GM12878 (cell line): ENCODE results near the gene IFT88. TPM values are rescaled to one million over a fixed set of nuclear protein-coding genes. Genes with fewer than 3 reads are reported as not detected.

Experiments used
- ATAC-seq: fragments of 200-7000 bp; cut with Tn5 transposase; 3 replicates; pipeline ENCODE4 v1.9.1; 2020; ENCODE audit warnings: mild to moderate bottlenecking, moderate library complexity
- BruUV-seq: library from RNA; stranded (reverse); fragments of 400-500 nt; replicated peaks from 2 replicates; lab custom pipeline; 2021; lab: Mats Ljungman, UMichigan
- CTCF ChIA-PET: fragments of 300-600 bp; sonication (Branson Sonifier 250); formaldehyde crosslinking; extraction: SDS; loops from one replicate; lab custom pipeline; 2021; ENCODE audit warnings: inconsistent platforms; lab: Yijun Ruan, JAX
- POLR2A ChIA-PET: fragments of 350-600 bp; formaldehyde crosslinking; extraction: SDS; loops from one replicate; lab custom pipeline; 2021; ENCODE audit warnings: inconsistent platforms; lab: Charles Lee
- RAD21 ChIA-PET: fragments of 300-600 bp; sonication (Branson Sonifier 250); formaldehyde crosslinking; loops from one replicate; lab custom pipeline; 2023; ENCODE audit warnings: antibody characterized with exemption; ENCODE audit not compliant: unreplicated experiment; lab: Charles Lee
- SMC1A ChIA-PET: fragments of 300-600 bp; sonication (Branson Sonifier 250); formaldehyde crosslinking; loops from one replicate; lab custom pipeline; 2023; ENCODE audit not compliant: unreplicated experiment, uncharacterized antibody; lab: Charles Lee
- DNase-seq: peaks from one replicate; pipeline ENCODE4 v3.0.0-alpha.2; 2011; ENCODE audit warnings: low read depth, low spot score
- FAIRE-seq: peaks from 3 replicates; lab custom pipeline; 2011; peaks lifted over from hg19 to GRCh38; lab: Jason Lieb, UNC
- H2AFZ ChIP-seq: 2 replicates; pipeline ENCODE4 v1.6.0; 2011; ENCODE audit warnings: low read depth, low read length, control low read depth; ENCODE audit not compliant: control insufficient read depth
- H3K27ac ChIP-seq: 2 replicates; pipeline ENCODE4 v1.5.1; 2011; ENCODE audit warnings: control low read depth; ENCODE audit not compliant: control insufficient read depth, insufficient read depth
- H3K27me3 ChIP-seq, 2 experiments: replicated peaks in 1 of 2; 2 replicates each; pipeline versions ENCODE4 v1.6.0 to v1.6.1; 2011; ENCODE audit warnings: low read length in 1 of 2; ENCODE audit not compliant: control insufficient read depth in 2 of 2, insufficient read depth in 2 of 2
- H3K36me3 ChIP-seq, 2 experiments: 2 replicates each; pipeline ENCODE4 v1.5.1; 2011; ENCODE audit warnings: low read length in 1 of 2; ENCODE audit not compliant: control insufficient read depth in 2 of 2, insufficient read depth in 2 of 2
- H3K4me1 ChIP-seq: 2 replicates; pipeline ENCODE4 v1.6.1; 2011; ENCODE audit warnings: mild to moderate bottlenecking, low read length, moderate library complexity, mixed read lengths; ENCODE audit not compliant: control insufficient read depth, insufficient read depth
- H3K4me2 ChIP-seq: 2 replicates; pipeline ENCODE4 v1.6.0; 2011; ENCODE audit warnings: control low read depth; ENCODE audit not compliant: control insufficient read depth, insufficient read depth
- H3K4me3 ChIP-seq: fragments of 200-600 bp; sonication (generic); 2 replicates; pipeline ENCODE4 v1.5.1; 2016
- H3K79me2 ChIP-seq: 2 replicates; pipeline ENCODE4 v1.6.0; 2011; ENCODE audit warnings: low read length; ENCODE audit not compliant: control insufficient read depth, insufficient read depth
- H3K9ac ChIP-seq: 2 replicates; pipeline ENCODE4 v1.8.0; 2011; ENCODE audit warnings: low read length, control low read depth, mixed read lengths; ENCODE audit not compliant: control insufficient read depth, insufficient read depth
- H3K9me3 ChIP-seq: replicated peaks from 3 replicates; pipeline ENCODE4 v1.5.1; 2011; ENCODE audit warnings: mild to moderate bottlenecking, low read length; ENCODE audit not compliant: control insufficient read depth, insufficient read depth
- H4K20me1 ChIP-seq: 2 replicates; pipeline ENCODE4 v1.6.0; 2011; ENCODE audit not compliant: control insufficient read depth, insufficient read depth
- BCL11A ChIP-seq: IDR thresholded peaks from 2 replicates; pipeline ENCODE4 v1.6.1; 2011; ENCODE audit warnings: low read depth, low read length
- BCL3 ChIP-seq: IDR thresholded peaks from 2 replicates; pipeline ENCODE4 v1.6.1; 2011; ENCODE audit warnings: borderline replicate concordance, low read depth, mild to moderate bottlenecking, moderate library complexity, low read length; ENCODE audit not compliant: insufficient read depth, poor library complexity, severe bottlenecking
- BHLHE40 ChIP-seq, 2 experiments: fragments of 450-650 bp in 1 of 2; IDR thresholded peaks; 2 replicates each; pipeline ENCODE4 v1.6.1; 2011 to 2017; ENCODE audit warnings: low read depth in 2 of 2, borderline replicate concordance in 1 of 2, improper control_type of control experiment in 1 of 2, low read length in 1 of 2, mild to moderate bottlenecking in 1 of 2
- CBX3 ChIP-seq: fragments of 200-600 bp; sonication (generic); IDR thresholded peaks from 2 replicates; pipeline ENCODE4 v1.6.1; 2016; ENCODE audit warnings: low read depth, borderline replicate concordance
- EZH2 ChIP-seq: IDR thresholded peaks from 2 replicates; pipeline ENCODE4 v1.6.1; 2012; ENCODE audit warnings: low read depth, mild to moderate bottlenecking, control low read depth, inconsistent platforms, low read length, borderline replicate concordance; ENCODE audit not compliant: control insufficient read depth
- HDAC2 ChIP-seq: fragments of 200-600 bp; sonication (generic); IDR thresholded peaks from 2 replicates; pipeline ENCODE4 v1.6.1; 2017
- JUND ChIP-seq: IDR thresholded peaks from 2 replicates; pipeline ENCODE4 v1.6.1; 2012; ENCODE audit warnings: low read depth, mild to moderate bottlenecking, low read length, improper control_type of control experiment, moderate library complexity
- LARP7 ChIP-seq: fragments of 450-650 bp; IDR thresholded peaks from 2 replicates; pipeline ENCODE4 v1.6.1; 2017; ENCODE audit warnings: mild to moderate bottlenecking
- MYB ChIP-seq: fragments of 150-350 bp; IDR thresholded peaks from 2 replicates; pipeline ENCODE4 v1.6.1; 2014; ENCODE audit warnings: mild to moderate bottlenecking, low read depth, low read length, borderline replicate concordance
- NFIC ChIP-seq: IDR thresholded peaks from 2 replicates; pipeline ENCODE4 v1.6.1; 2012; ENCODE audit warnings: low read depth, mild to moderate bottlenecking, inconsistent platforms, low read length, moderate library complexity
- PAX5 ChIP-seq: IDR thresholded peaks from 2 replicates; pipeline ENCODE4 v1.6.1; 2011; ENCODE audit warnings: low read depth, low read length, borderline replicate concordance
- SRF ChIP-seq, 2 experiments: IDR thresholded peaks; 2 replicates each; pipeline ENCODE4 v1.6.1; 2011; ENCODE audit warnings: low read depth in 2 of 2, low read length in 2 of 2, mild to moderate bottlenecking in 1 of 2, moderate library complexity in 1 of 2
- SUPT20H ChIP-seq: IDR thresholded peaks from 2 replicates; pipeline ENCODE4 v1.6.1; 2011; ENCODE audit warnings: low read depth, mild to moderate bottlenecking, low read length, moderate library complexity, borderline replicate concordance; ENCODE audit not compliant: control insufficient read depth
- TCF3 ChIP-seq: IDR thresholded peaks from 2 replicates; pipeline ENCODE4 v1.6.1; 2012; ENCODE audit warnings: low read depth, mild to moderate bottlenecking, low read length, borderline replicate concordance; ENCODE audit not compliant: insufficient read depth
- ZSCAN29 ChIP-seq: fragments of 450-650 bp; IDR thresholded peaks from 2 replicates; pipeline ENCODE4 v1.6.1; 2017; ENCODE audit warnings: mild to moderate bottlenecking, moderate library complexity
- WGBS: methylation state at CpG from one replicate; pipeline ENCODE4 v1.1.6; 2016; ENCODE audit warnings: low lambda C conversion rate; ENCODE audit not compliant: insufficient replicate concordance, insufficient coverage; ENCODE audit errors: missing lambda C conversion rate; 5-methylcytosine and 5-hydroxymethylcytosine counted together
- in situ Hi-C: fragments of 300-500 bp; cut with MboI; formaldehyde crosslinking; loops from 9 replicates; pipeline ENCODE4 v1.14.3; 2018; ENCODE audit warnings: mixed read lengths
- intact Hi-C: fragments of 100-400 bp; cut with micrococcal nuclease; formaldehyde crosslinking; loops from one replicate; pipeline ENCODE4 v1.14.2; 2022; ENCODE audit not compliant: unreplicated experiment
- polyA plus RNA-seq, 11 experiments: library from polyadenylated mRNA; depleted of rRNA in 4 of 11; unstranded in 6 of 11; stranded (reverse) in 5 of 11; fragments of >200 nt; fragmentation: Nextera tagmentation in 4 of 11; fragmentation: Illumina TruSeq in 1 of 11; extraction: Ambion mirVana in 4 of 11; extraction: Trizol in 1 of 11; gene quantifications; 1 replicate in 1 of 11; 2 replicates in 10 of 11; pipeline versions ENCODE4 v1.2.1 to v1.2.3, GENCODE V29; 2011 to 2016; ENCODE audit warnings: inconsistent platforms in 2 of 11, missing spikeins in 2 of 11, low read depth in 1 of 11
- total RNA-seq, 4 experiments: library from RNA; depleted of rRNA in 3 of 4; stranded (reverse); fragments of >200 nt in 3 of 4; fragmentation: Illumina TruSeq in 1 of 4; extraction: Trizol in 1 of 4; gene quantifications; 2 replicates each; pipeline versions ENCODE4 v1.2.1 to v1.2.3, GENCODE V29; 2013 to 2021

IFT88 gene
- total and polyA plus RNA-seq, 10 of the 15 experiments (the other 5 are each of a cell fraction or from before 2014, with no cell fraction given), result 2.9 to 5.6 (median 4.1) TPM

- FAIRE-seq (no peak), DNase-seq (no peak), ATAC-seq (no peak)
- ChIA-PET POLR2A (no interaction called here), RAD21 (no interaction called here), SMC1A (no interaction called here), CTCF (interaction anchor here (0.6 kb wide), 1 partner anchor 106 kb away, joined by 3 read pairs; no protein-coding TSS in a partner anchor)
- no peak for TF ChIP-seq HDAC2
- no peak for TF ChIP-seq BHLHE40 (IDR thresholded peaks at IDR 0.05; ENCODE audit: borderline replicate concordance in 1 of 2, low read depth in 2 of 2, low read length in 1 of 2)
- no peak for TF ChIP-seq CBX3
- TF ChIP-seq ZSCAN29, result no peak
- TF ChIP-seq LARP7, result no peak
- TF ChIP-seq SUPT20H, result no peak
- TF ChIP-seq TCF3, result no peak
- Histone ChIP-seq H3K4me3 (no peak overlapping the region), H3K79me2 (no peaks in the 10 kb centered on the region), H3K4me1 (no peaks in the 10 kb centered on the region), H3K4me2 (no peak overlapping the region), H3K9me3 (no peaks in the 10 kb centered on the region), H3K36me3 (no peaks in the 10 kb centered on the region), H3K9ac (no peak overlapping the region), H2AFZ (no peak overlapping the region), H3K27ac (no peak overlapping the region), H3K27me3 (no peaks in the 10 kb centered on the region), H4K20me1 (no peaks in the 10 kb centered on the region)
- in situ Hi-C loops (no loop called here), intact Hi-C loops (no loop called here)
- BruUV-seq, result no TSS peak
- WGBS, result 96% methylated on average over 3 of the region's 3 CpGs
Observed at GRCh38 chr13:20616059-20616797, 49.3 kb downstream of the IFT88 start.

GRCh38 chr13:20623000-20623399 is 56.0 kb downstream of the IFT88 start:
- no peaks in the 10 kb centered on the region for H4K20me1 ChIP-seq
- BruUV-seq, result no TSS peak
- 74% methylated on average over 3 of the region's 3 CpGs for WGBS
- no peak for DNase-seq
- SMC1A ChIA-PET, result no interaction called here
- H3K9me3 ChIP-seq, result no peaks in the 10 kb centered on the region
- H3K27me3 ChIP-seq, result no peaks in the 10 kb centered on the region
- in situ Hi-C loops, result no loop called here
- no peak overlapping the region for H3K4me3 ChIP-seq
- FAIRE-seq, result no peak
- H3K4me1 ChIP-seq, result no peaks in the 10 kb centered on the region
- no peaks in the 10 kb centered on the region for H3K79me2 ChIP-seq
- H3K36me3 ChIP-seq, result no peaks in the 10 kb centered on the region
- no peak for ATAC-seq
- POLR2A ChIA-PET, result no interaction called here
- no peak overlapping the region for H3K9ac ChIP-seq
- H2AFZ ChIP-seq, result no peak overlapping the region
- CTCF ChIA-PET, result no interaction called here
- RAD21 ChIA-PET, result no interaction called here
- no peak for TF ChIP-seq MYB
- no peak for TF ChIP-seq PAX5
- TF ChIP-seq BCL3, result no peak
- TF ChIP-seq BCL11A, result no peak
- TF ChIP-seq EZH2, result no peak
- no peak for TF ChIP-seq SRF (IDR thresholded peaks at IDR 0.05; ENCODE audit: low read depth in 2 of 2, low read length in 2 of 2)
- TF ChIP-seq NFIC, result no peak
- TF ChIP-seq JUND, result no peak
- H3K27ac ChIP-seq, result no peak overlapping the region
- intact Hi-C loops, result no loop called here
- no peak overlapping the region for H3K4me2 ChIP-seq
